H1 (cell line): ENCODE results near the gene ACYP2. TPM values are rescaled to one million over a fixed set of nuclear protein-coding genes. Genes with fewer than 3 reads are reported as not detected.

Experiments
- CTCF ChIA-PET: fragments of 300-600 bp; sonication (Branson Sonifier 250); formaldehyde crosslinking; loops from one replicate; lab custom pipeline; 2021; ENCODE audit not compliant: partially characterized antibody; lab: Charles Lee
- POLR2A ChIA-PET: fragments of 300-600 bp; sonication (Branson Sonifier 250); formaldehyde crosslinking; loops from one replicate; lab custom pipeline; 2021; ENCODE audit warnings: inconsistent platforms; ENCODE audit not compliant: partially characterized antibody; lab: Charles Lee
- DNase-seq, 2 experiments: peaks; one replicate each; pipeline versions ENCODE4 v3.0.0 to v3.0.0-alpha.2; 2010 to 2022; ENCODE audit warnings: low spot score in 2 of 2, low read depth in 1 of 2, mixed read lengths in 1 of 2
- FAIRE-seq: peaks from 2 replicates; lab custom pipeline; 2011; peaks lifted over from hg19 to GRCh38; lab: Jason Lieb, UNC
- H2AFZ ChIP-seq: 2 replicates; pipeline ENCODE4 v1.8.1; 2012; ENCODE audit warnings: low read length, inconsistent platforms
- H2AK5ac ChIP-seq: 2 replicates; pipeline ENCODE4 v1.6.1; 2013; ENCODE audit warnings: low read depth, low read length
- H2BK120ac ChIP-seq: replicated peaks from 2 replicates; pipeline ENCODE3; 2013; ENCODE audit warnings: low read depth, low read length, inconsistent platforms
- H2BK12ac ChIP-seq: 2 replicates; pipeline ENCODE4 v1.6.1; 2013; ENCODE audit warnings: low read depth, low read length
- H2BK15ac ChIP-seq: 2 replicates; pipeline ENCODE4 v1.6.1; 2013; ENCODE audit warnings: low read length
- H2BK20ac ChIP-seq: 2 replicates; pipeline ENCODE4 v1.6.1; 2013; ENCODE audit warnings: low read length
- H2BK5ac ChIP-seq: 2 replicates; pipeline ENCODE4 v1.6.1; 2013; ENCODE audit warnings: low read depth, low read length
- H3K14ac ChIP-seq: 2 replicates; pipeline ENCODE4 v1.6.1; 2013; ENCODE audit warnings: inconsistent platforms; ENCODE audit not compliant: insufficient read length
- H3K18ac ChIP-seq: 2 replicates; pipeline ENCODE4 v1.6.1; 2013; ENCODE audit warnings: low read length; ENCODE audit errors: extremely low read depth
- H3K23ac ChIP-seq: 2 replicates; pipeline ENCODE4 v1.6.1; 2013; ENCODE audit warnings: inconsistent platforms; ENCODE audit not compliant: insufficient read length
- H3K23me2 ChIP-seq: 2 replicates; pipeline ENCODE4 v1.6.1; 2013; ENCODE audit warnings: low read depth, low read length
- H3K27ac ChIP-seq: 2 replicates; pipeline ENCODE4 v1.6.1; 2011; ENCODE audit warnings: low read depth, low read length, inconsistent platforms
- H3K27me3 ChIP-seq, 4 experiments: replicated peaks in 1 of 4; 1 replicate in 1 of 4; 2 replicates in 3 of 4; pipeline versions ENCODE4 v1.6.1 to v1.8.1; 2011 to 2013; ENCODE audit warnings: low read length in 3 of 4, mild to moderate bottlenecking in 3 of 4, inconsistent platforms in 2 of 4, mixed read lengths in 2 of 4, moderate library complexity in 1 of 4; ENCODE audit not compliant: control insufficient read depth in 3 of 4, insufficient read depth in 3 of 4; ENCODE audit errors: extremely low read depth in 1 of 4
- H3K36me3 ChIP-seq, 4 experiments: 2 replicates each; pipeline versions ENCODE4 v1.6.1 to v1.8.1; 2011 to 2013; ENCODE audit warnings: mild to moderate bottlenecking in 4 of 4, low read length in 3 of 4, moderate library complexity in 2 of 4, control low read depth in 1 of 4, inconsistent platforms in 1 of 4; ENCODE audit not compliant: insufficient read depth in 4 of 4, control insufficient read depth in 2 of 4
- H3K4ac ChIP-seq: replicated peaks from 2 replicates; pipeline ENCODE3; 2013; ENCODE audit warnings: low read length, low read depth, mixed read lengths, inconsistent platforms; ENCODE audit not compliant: insufficient read length
- H3K4me1 ChIP-seq, 4 experiments: replicated peaks in 1 of 4; 1 replicate in 1 of 4; 2 replicates in 3 of 4; pipeline versions ENCODE4 v1.6.1 to v1.8.1; 2011 to 2013; ENCODE audit warnings: low read length in 3 of 4, inconsistent platforms in 2 of 4, mixed read lengths in 1 of 4; ENCODE audit not compliant: insufficient read depth in 4 of 4, control insufficient read depth in 3 of 4
- H3K4me2 ChIP-seq, 2 experiments: 2 replicates each; pipeline versions ENCODE4 v1.6.1 to v1.8.1; 2011 to 2013; ENCODE audit warnings: low read depth in 2 of 2, low read length in 2 of 2, control low read depth in 1 of 2, inconsistent platforms in 1 of 2, mild to moderate bottlenecking in 1 of 2; ENCODE audit not compliant: insufficient read depth in 1 of 2
- H3K4me3 ChIP-seq, 4 experiments: fragments of 200-600, 300-600 bp in 1 of 4; sonication (generic), shearing (Covaris generic), sonication (Bioruptor Twin) in 1 of 4; 2 replicates each; pipeline versions ENCODE4 v1.5.1 to v1.8.1; 2011 to 2016; ENCODE audit warnings: low read length in 4 of 4, low read depth in 3 of 4, control low read depth in 2 of 4, inconsistent platforms in 2 of 4, mild to moderate bottlenecking in 2 of 4, mixed read lengths in 1 of 4, moderate library complexity in 1 of 4; ENCODE audit not compliant: insufficient read depth in 2 of 4; ENCODE audit errors: extremely low read depth in 1 of 4
- H3K56ac ChIP-seq: replicated peaks from 2 replicates; pipeline ENCODE3; 2013; ENCODE audit warnings: low read depth, mild to moderate bottlenecking, mixed read lengths, low read length, inconsistent platforms; ENCODE audit not compliant: insufficient read length
- H3K79me1 ChIP-seq: 2 replicates; pipeline ENCODE4 v1.6.1; 2013; ENCODE audit warnings: low read depth, low read length, control low read depth
- H3K79me2 ChIP-seq, 2 experiments: 2 replicates each; pipeline versions ENCODE4 v1.6.1 to v1.8.1; 2012 to 2013; ENCODE audit warnings: low read length in 2 of 2, mild to moderate bottlenecking in 2 of 2, inconsistent platforms in 1 of 2; ENCODE audit not compliant: insufficient read depth in 2 of 2, control insufficient read depth in 1 of 2
- H3K9ac ChIP-seq, 4 experiments: replicated peaks in 1 of 4; 1 replicate in 1 of 4; 2 replicates in 3 of 4; pipeline versions ENCODE4 v1.6.1 to v1.8.1; 2011 to 2013; ENCODE audit warnings: low read depth in 3 of 4, low read length in 3 of 4, control low read depth in 2 of 4, mild to moderate bottlenecking in 2 of 4, moderate library complexity in 2 of 4, inconsistent platforms in 1 of 4; ENCODE audit errors: extremely low read depth in 1 of 4
- H3K9me3 ChIP-seq, 2 experiments: 2 replicates each; pipeline versions ENCODE4 v1.6.1 to v1.8.1; 2012 to 2013; ENCODE audit warnings: mild to moderate bottlenecking in 2 of 2, moderate library complexity in 2 of 2, control low read depth in 1 of 2, inconsistent platforms in 1 of 2, low read depth in 1 of 2, low read length in 1 of 2, mixed read lengths in 1 of 2; ENCODE audit not compliant: insufficient read depth in 2 of 2
- H4K20me1 ChIP-seq, 2 experiments: replicated peaks in 1 of 2; 2 replicates each; pipeline versions ENCODE3 to v1.8.1; 2011 to 2013; ENCODE audit warnings: inconsistent platforms in 2 of 2, low read length in 2 of 2, mild to moderate bottlenecking in 1 of 2; ENCODE audit not compliant: insufficient read depth in 2 of 2, control insufficient read depth in 1 of 2
- H4K5ac ChIP-seq: 2 replicates; pipeline ENCODE4 v1.6.1; 2013; ENCODE audit warnings: low read length, low read depth, mixed read lengths, inconsistent platforms; ENCODE audit not compliant: insufficient read length
- H4K8ac ChIP-seq: 2 replicates; pipeline ENCODE4 v1.8.0; 2013; ENCODE audit warnings: mild to moderate bottlenecking, moderate library complexity, low read length, inconsistent platforms; ENCODE audit not compliant: insufficient read depth; ENCODE audit errors: extremely low read depth
- H4K91ac ChIP-seq: replicated peaks from 2 replicates; pipeline ENCODE3; 2013; ENCODE audit warnings: low read length, mixed read lengths, inconsistent platforms; ENCODE audit not compliant: insufficient read length
- CBX5 ChIP-seq: fragments of 300-800, 300-1000 bp; sonication (generic); IDR thresholded peaks from 2 replicates; pipeline ENCODE4 v1.7.1; 2016; ENCODE audit warnings: antibody characterized with exemption, low read length, low read depth
- HDAC2 ChIP-seq, 2 experiments: fragments of 300-600 bp in 1 of 2; sonication (generic) in 1 of 2; IDR thresholded peaks; 2 replicates each; pipeline ENCODE4 v1.6.1; 2011 to 2012; ENCODE audit warnings: low read depth in 2 of 2, low read length in 2 of 2, mild to moderate bottlenecking in 2 of 2, moderate library complexity in 2 of 2, borderline replicate concordance in 1 of 2, inconsistent platforms in 1 of 2
- POU5F1 ChIP-seq: IDR thresholded peaks from 2 replicates; pipeline ENCODE4 v1.6.1; 2011; ENCODE audit warnings: low read depth, mild to moderate bottlenecking, low read length, moderate library complexity
- RFX5 ChIP-seq: IDR thresholded peaks from 2 replicates; pipeline ENCODE4 v1.6.1; 2011; ENCODE audit warnings: low read depth, low read length, improper control_type of control experiment, borderline replicate concordance
- TAF7 ChIP-seq: optimal IDR thresholded peaks from 2 replicates; pipeline ENCODE3; 2011; ENCODE audit warnings: low read depth, mild to moderate bottlenecking, inconsistent platforms, low read length, moderate library complexity, borderline replicate concordance
- WGBS, 2 experiments: shearing (Covaris generic) in 1 of 2; methylation state at CpG; one replicate each; pipeline versions ENCODE4 v1.1.6 to v1.1.7; 2013 to 2015; ENCODE audit warnings: low lambda C conversion rate in 2 of 2, mixed read lengths in 2 of 2, inconsistent platforms in 1 of 2, low coverage in 1 of 2, missing lambda C conversion rate in 1 of 2; ENCODE audit not compliant: insufficient replicate concordance in 2 of 2, insufficient coverage in 1 of 2, insufficient read length in 1 of 2; ENCODE audit errors: extremely low coverage in 1 of 2, missing lambda C conversion rate in 1 of 2; 5-methylcytosine and 5-hydroxymethylcytosine counted together
- polyA plus RNA-seq, 7 experiments: library from polyadenylated mRNA; depleted of rRNA in 3 of 7; stranded (reverse) in 5 of 7; unstranded in 2 of 7; fragments of >200 nt in 5 of 7; fragments of 200-250 nt in 2 of 7; gene quantifications; 1 replicate in 5 of 7; 2 replicates in 1 of 7; 4 replicates in 1 of 7; pipeline versions ENCODE4 v1.2.1 to v1.2.3, GENCODE V29; 2011 to 2013; ENCODE audit warnings: missing spikeins in 2 of 7, mixed read lengths in 2 of 7
- total RNA-seq: library from RNA; stranded (reverse); fragmentation: NEBNext Ultra II Directional; extraction: Animal tissue kit (Norgen Biotek cat#: 25700); gene quantifications from 2 replicates; pipeline ENCODE4 v1.2.1, GENCODE V29; 2021
- TF ChIP-seq, protein P1 (sequence below): IDR thresholded peaks from 2 replicates; pipeline ENCODE4 v1.6.1; 2011; ENCODE audit warnings: low read depth, mild to moderate bottlenecking, low read length; ENCODE audit not compliant: insufficient read depth

ACYP2 gene
- total and polyA plus RNA-seq, 2 of the 8 experiments (the other 6 are each of a cell fraction or from before 2014, with no cell fraction given) = 3.4 to 4.4 TPM

DNA sequence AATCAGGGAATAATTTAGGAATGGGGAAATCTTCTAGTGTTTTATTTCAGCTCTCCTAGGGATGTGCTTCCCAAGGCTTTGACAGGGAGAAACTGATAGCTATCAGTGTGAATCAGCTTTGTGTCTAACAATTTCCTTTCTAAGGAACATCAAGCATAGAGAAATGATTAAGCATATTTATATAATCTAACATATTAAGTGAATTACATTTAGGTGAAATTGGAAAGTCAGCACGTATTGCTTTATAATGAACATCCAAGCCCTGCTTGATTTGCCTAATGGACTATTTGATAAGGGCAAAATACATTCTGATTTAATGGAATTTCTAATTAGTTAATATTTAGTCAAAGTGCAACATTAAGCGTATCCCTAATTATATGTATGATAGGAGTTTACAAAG, 160.1 kb downstream of the ACYP2 start:
- Histone ChIP-seq H3K4me2 (no peak overlapping the region), H2AFZ (no peak overlapping the region), H2AK5ac (no peak overlapping the region)
- TF ChIP-seq HDAC2 (IDR thresholded peaks at IDR 0.05; ENCODE audit: borderline replicate concordance in 1 of 2, low read depth in 2 of 2, low read length in 2 of 2) (no peak), TAF7 (no peak), POU5F1 (no peak), RFX5 (no peak), CBX5 (no peak)
- TF ChIP-seq, protein P1, sequence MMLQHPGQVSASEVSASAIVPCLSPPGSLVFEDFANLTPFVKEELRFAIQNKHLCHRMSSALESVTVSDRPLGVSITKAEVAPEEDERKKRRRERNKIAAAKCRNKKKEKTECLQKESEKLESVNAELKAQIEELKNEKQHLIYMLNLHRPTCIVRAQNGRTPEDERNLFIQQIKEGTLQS = no peak

More for the DNA sequence above, 160.1 kb downstream of the ACYP2 start:
- H3K4me3 ChIP-seq = no peak overlapping the region
- DNase-seq = no peak
- H3K9me3 ChIP-seq = 0 out of 4 replicates have a peak, but pooled peaks cover 0 to 4% of the 10 kb centered on the region in 2 experiments
- no peaks in the 10 kb centered on the region for H3K79me2 ChIP-seq
- H3K79me1 ChIP-seq = no peaks in the 10 kb centered on the region
- no peaks in the 10 kb centered on the region for H4K20me1 ChIP-seq
- H3K14ac ChIP-seq = no peak overlapping the region
- no peak overlapping the region for H2BK12ac ChIP-seq
- CTCF ChIA-PET = interaction anchor here (1.1 to 1.4 kb wide), 3 partner anchors 13 to 21 kb away, joined by 3 to 4 read pairs (median 3); no protein-coding TSS in a partner anchor
- no peak overlapping the region for H2BK20ac ChIP-seq
- no peak overlapping the region for H3K18ac ChIP-seq
- no peak overlapping the region for H2BK5ac ChIP-seq
- H4K5ac ChIP-seq = no peak overlapping the region
- no peaks in the 10 kb centered on the region for H3K36me3 ChIP-seq
- no peaks in the 10 kb centered on the region for H3K4me1 ChIP-seq
- H4K8ac ChIP-seq = no peak overlapping the region
- H3K56ac ChIP-seq = no peak overlapping the region
- H2BK15ac ChIP-seq = no peak overlapping the region
- no peak overlapping the region for H4K91ac ChIP-seq
- WGBS, 2 experiments = 89% methylated on average over 2 of the region's 2 CpGs; no CpG with 5 or more reads in 1 of the 2 experiments
- POLR2A ChIA-PET = no interaction called here
- H3K4ac ChIP-seq = no peak overlapping the region
- no peak for FAIRE-seq
- H3K27ac ChIP-seq = no peak overlapping the region
- no peaks in the 10 kb centered on the region for H3K27me3 ChIP-seq
- no peak overlapping the region for H3K9ac ChIP-seq
- H2BK120ac ChIP-seq = no peak overlapping the region
- H3K23me2 ChIP-seq = no peaks in the 10 kb centered on the region
- no peak overlapping the region for H3K23ac ChIP-seq
